ENCODE results near the gene MCOLN1. TPM values are rescaled to one million over a fixed set of nuclear protein-coding genes. Genes with fewer than 3 reads are reported as not detected.

Gene MCOLN1
- total and polyA plus RNA-seq, 2 donors from 2014 or later: 24.0 to 25.7 TPM

DNA sequence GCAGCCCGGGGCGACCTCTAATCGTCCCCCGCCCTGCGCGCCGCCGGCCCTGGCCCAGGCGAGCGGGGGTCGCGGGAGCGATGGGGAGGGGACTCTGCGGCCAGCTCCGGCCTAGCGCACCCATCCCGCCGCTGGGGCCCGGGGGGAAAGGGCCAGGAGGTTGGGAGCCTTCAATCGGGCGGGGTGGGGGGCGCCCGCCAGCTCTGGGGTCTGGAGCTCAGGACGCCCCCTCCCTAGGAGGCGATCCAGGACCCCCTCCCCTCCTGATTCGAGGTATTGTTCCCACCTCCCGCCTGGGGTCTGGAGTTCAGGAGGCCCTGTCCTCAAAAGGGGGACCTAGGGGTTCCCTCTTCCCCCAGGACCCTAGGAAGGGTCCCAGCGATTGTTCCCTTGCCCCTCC is 6.1 kb upstream of the MCOLN1 start:
- DNase-seq (peak in 3 of 5 donors; percentile 48 to 75 (median 72)), FAIRE-seq (no peak)
- TF ChIP-seq, protein P1, sequence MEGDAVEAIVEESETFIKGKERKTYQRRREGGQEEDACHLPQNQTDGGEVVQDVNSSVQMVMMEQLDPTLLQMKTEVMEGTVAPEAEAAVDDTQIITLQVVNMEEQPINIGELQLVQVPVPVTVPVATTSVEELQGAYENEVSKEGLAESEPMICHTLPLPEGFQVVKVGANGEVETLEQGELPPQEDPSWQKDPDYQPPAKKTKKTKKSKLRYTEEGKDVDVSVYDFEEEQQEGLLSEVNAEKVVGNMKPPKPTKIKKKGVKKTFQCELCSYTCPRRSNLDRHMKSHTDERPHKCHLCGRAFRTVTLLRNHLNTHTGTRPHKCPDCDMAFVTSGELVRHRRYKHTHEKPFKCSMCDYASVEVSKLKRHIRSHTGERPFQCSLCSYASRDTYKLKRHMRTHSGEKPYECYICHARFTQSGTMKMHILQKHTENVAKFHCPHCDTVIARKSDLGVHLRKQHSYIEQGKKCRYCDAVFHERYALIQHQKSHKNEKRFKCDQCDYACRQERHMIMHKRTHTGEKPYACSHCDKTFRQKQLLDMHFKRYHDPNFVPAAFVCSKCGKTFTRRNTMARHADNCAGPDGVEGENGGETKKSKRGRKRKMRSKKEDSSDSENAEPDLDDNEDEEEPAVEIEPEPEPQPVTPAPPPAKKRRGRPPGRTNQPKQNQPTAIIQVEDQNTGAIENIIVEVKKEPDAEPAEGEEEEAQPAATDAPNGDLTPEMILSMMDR (IDR thresholded peaks at IDR 0.05; ENCODE audit: borderline replicate concordance, extremely low read depth, insufficient read depth): no peak
- H3K9ac ChIP-seq (ENCODE audit: low read length in 3 of 3): peak overlapping the region; percentile 37 to 74 (median 44)
- H3K36me3 ChIP-seq (ENCODE audit: control insufficient read depth in 2 of 3, insufficient read depth in 3 of 3, low read length in 3 of 3): no peaks in the 10 kb centered on the region
- H3K9me3 ChIP-seq (ENCODE audit: control insufficient read depth in 2 of 3, insufficient read depth in 1 of 3, low read length in 3 of 3): no peaks in the 10 kb centered on the region
- intact Hi-C loops (cut with DNase I): no loop called here
- no peaks in the 10 kb centered on the region for H3K27me3 ChIP-seq (ENCODE audit: control insufficient read depth, insufficient read depth, low read length)
- H3K4me1 ChIP-seq (ENCODE audit: control insufficient read depth in 2 of 3, insufficient read depth in 2 of 3, low read depth in 1 of 3, low read length in 3 of 3): peaks cover 0 to 9% (median 4%) of the 10 kb centered on the region in 3 donors
- peak overlapping the region in 1 of 2 donors; percentile 60 for H3K27ac ChIP-seq (ENCODE audit: low read depth in 2 of 2, low read length in 2 of 2)
- H3K4me3 ChIP-seq (ENCODE audit: low read length in 3 of 3): peak overlapping the region; percentile 62 to 64 (median 63)

- Histone ChIP-seq H3K4me1 (ENCODE audit: control insufficient read depth in 2 of 3, insufficient read depth in 2 of 3, low read depth in 1 of 3, low read length in 3 of 3) (peaks cover 0 to 11% (median 7%) of the 10 kb centered on the region in 3 donors), H3K9me3 (ENCODE audit: control insufficient read depth in 2 of 3, insufficient read depth in 1 of 3, low read length in 3 of 3) (no peaks in the 10 kb centered on the region), H3K36me3 (ENCODE audit: control insufficient read depth in 2 of 3, insufficient read depth in 3 of 3, low read length in 3 of 3) (no peaks in the 10 kb centered on the region), H3K4me3 (ENCODE audit: low read length in 3 of 3) (peak overlapping the region; percentile 62 to 64 (median 63)), H3K9ac (ENCODE audit: low read length in 3 of 3) (peak overlapping the region; percentile 37 to 74 (median 44)), H3K27ac (ENCODE audit: low read depth in 2 of 2, low read length in 2 of 2) (no peak overlapping the region), H3K27me3 (ENCODE audit: control insufficient read depth, insufficient read depth, low read length) (no peaks in the 10 kb centered on the region)
- TF ChIP-seq, protein P1 (IDR thresholded peaks at IDR 0.05; ENCODE audit: borderline replicate concordance, extremely low read depth, insufficient read depth): no peak
- FAIRE-seq: no peak
- DNase-seq: peak in 1 of 5 donors; percentile 25
- intact Hi-C loops (cut with DNase I): no loop called here
Measured at GRCh38 chr19:7516878-7517277, 5.5 kb upstream of the MCOLN1 start.

DNA sequence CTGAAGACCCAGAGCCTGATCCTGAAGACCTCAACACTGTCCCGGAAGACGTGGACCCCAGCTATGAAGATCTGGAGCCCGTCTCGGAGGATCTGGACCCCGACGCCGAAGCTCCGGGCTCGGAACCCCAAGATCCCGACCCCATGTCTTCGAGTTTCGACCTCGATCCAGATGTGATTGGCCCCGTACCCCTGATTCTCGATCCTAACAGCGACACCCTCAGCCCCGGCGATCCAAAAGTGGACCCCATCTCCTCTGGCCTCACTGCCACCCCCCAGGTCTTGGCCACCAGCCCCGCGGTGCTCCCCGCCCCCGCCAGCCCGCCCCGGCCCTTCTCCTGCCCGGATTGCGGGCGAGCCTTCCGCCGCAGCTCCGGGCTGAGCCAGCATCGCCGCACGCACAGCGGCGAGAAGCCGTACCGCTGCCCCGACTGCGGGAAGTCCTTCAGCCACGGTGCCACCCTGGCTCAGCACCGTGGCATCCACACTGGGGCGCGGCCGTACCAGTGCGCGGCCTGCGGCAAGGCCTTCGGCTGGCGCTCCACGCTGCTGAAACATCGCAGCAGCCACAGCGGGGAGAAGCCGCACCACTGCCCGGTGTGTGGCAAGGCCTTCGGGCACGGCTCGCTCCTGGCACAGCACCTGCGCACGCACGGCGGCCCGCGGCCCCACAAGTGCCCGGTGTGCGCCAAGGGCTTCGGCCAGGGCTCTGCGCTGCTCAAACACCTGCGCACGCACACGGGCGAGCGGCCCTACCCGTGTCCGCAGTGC is 2.9 kb upstream of the MCOLN1 start:
- no peak overlapping the region for H3K27ac ChIP-seq (ENCODE audit: low read depth in 2 of 2, low read length in 2 of 2)
- H3K9ac ChIP-seq (ENCODE audit: low read length in 3 of 3): no peak overlapping the region
- no peaks in the 10 kb centered on the region for H3K9me3 ChIP-seq (ENCODE audit: control insufficient read depth in 2 of 3, insufficient read depth in 1 of 3, low read length in 3 of 3)
- H3K27me3 ChIP-seq (ENCODE audit: control insufficient read depth, insufficient read depth, low read length): no peaks in the 10 kb centered on the region
- FAIRE-seq (no peak), DNase-seq (peak in 1 of 5 donors; percentile 72)
- TF ChIP-seq, protein P1 (IDR thresholded peaks at IDR 0.05; ENCODE audit: borderline replicate concordance, extremely low read depth, insufficient read depth): no peak
- H3K4me3 ChIP-seq (ENCODE audit: low read length in 3 of 3): no peak overlapping the region
- intact Hi-C loops (cut with DNase I): no loop called here
- peaks cover 0 to 23% (median 15%) of the 10 kb centered on the region in 3 donors for H3K4me1 ChIP-seq (ENCODE audit: control insufficient read depth in 2 of 3, insufficient read depth in 2 of 3, low read depth in 1 of 3, low read length in 3 of 3)
- no peaks in the 10 kb centered on the region for H3K36me3 ChIP-seq (ENCODE audit: control insufficient read depth in 2 of 3, insufficient read depth in 3 of 3, low read length in 3 of 3)
